ENCODE data around the gene AHDC1.
"Not testable (repeated sequence)": the region's sequence is repeated elsewhere in the genome, so short reads cannot be mapped to it uniquely, and the experiment has no call there.

AHDC1 gene

GRCh38 chr1:27643600-27644368 is 39.8 kb upstream of the AHDC1 start:
- TF ChIP-seq CTCF (IDR thresholded peaks at IDR 0.05; ENCODE audit: insufficient read depth, low read length, missing control alignments): peak; percentile 79
- H3K4me3 ChIP-seq (ENCODE audit: low read depth, low read length): no peak overlapping the region
- DNase-seq (ENCODE audit: low read depth, low spot score): no peak
- ChIA-PET POLR2A (no interaction called here), CTCF (interaction anchor here (0.6 to 2.1 kb wide), 16 partner anchors 9 to 87 kb away, joined by 3 to 36 read pairs (median 4); partner anchors contain the start of genes FAM76A and IFI6)

GRCh38 chr1:27640514-27640913 is 36.6 kb upstream of the AHDC1 start:
- DNase-seq (ENCODE audit: low read depth, low spot score); POLR2A ChIA-PET; H3K4me3 ChIP-seq (ENCODE audit: low read depth, low read length): not testable (repeated sequence)
- CTCF ChIA-PET: interaction anchor here (0.9 to 3.1 kb wide), 9 partner anchors 9 to 35 kb away, joined by 3 to 13 read pairs (median 5); no protein-coding TSS in a partner anchor

GRCh38 chr1:27638805-27639204 is 34.9 kb upstream of the AHDC1 start:
- DNase-seq (ENCODE audit: low read depth, low spot score): no peak
- CTCF ChIA-PET: interaction anchor here (0.8 to 3.1 kb wide), 5 partner anchors 11 to 32 kb away, joined by 3 to 12 read pairs (median 5); no protein-coding TSS in a partner anchor
- no peak overlapping the region for H3K4me3 ChIP-seq (ENCODE audit: low read depth, low read length)

GRCh38 chr1:27638047-27638734 is 34.2 kb upstream of the AHDC1 start:
- H3K4me3 ChIP-seq (ENCODE audit: low read depth, low read length): no peak overlapping the region
- ChIA-PET CTCF (interaction anchor here (0.7 to 3.1 kb wide), 6 partner anchors 11 to 32 kb away, joined by 3 to 12 read pairs (median 4); no protein-coding TSS in a partner anchor), POLR2A (no interaction called here)
- DNase-seq (ENCODE audit: low read depth, low spot score): no peak
- no peak for TF ChIP-seq CTCF (IDR thresholded peaks at IDR 0.05; ENCODE audit: insufficient read depth, low read length, missing control alignments)

More at GRCh38 chr1:27638805-27639204, 34.9 kb upstream of the AHDC1 start:
- POLR2A ChIA-PET: no interaction called here
- no peak for TF ChIP-seq CTCF (IDR thresholded peaks at IDR 0.05; ENCODE audit: insufficient read depth, low read length, missing control alignments)

GRCh38 chr1:27635396-27636142 is 31.6 kb upstream of the AHDC1 start:
- POLR2A ChIA-PET: no interaction called here
- no peak for TF ChIP-seq CTCF (IDR thresholded peaks at IDR 0.05; ENCODE audit: insufficient read depth, low read length, missing control alignments)
- no peak for DNase-seq (ENCODE audit: low read depth, low spot score)
- H3K4me3 ChIP-seq (ENCODE audit: low read depth, low read length): no peak overlapping the region
- CTCF ChIA-PET: no interaction called here

- H3K4me3 ChIP-seq (ENCODE audit: low read depth, low read length): peak within 1 kb of the TSS; percentile 37
- no peak for DNase-seq (ENCODE audit: low read depth, low spot score)
- ChIA-PET CTCF (no interaction called here), POLR2A (no interaction called here)
- TF ChIP-seq CTCF (IDR thresholded peaks at IDR 0.05; ENCODE audit: insufficient read depth, low read length, missing control alignments): no peak
Observed at GRCh38 chr1:27634985-27635367, 31.0 kb upstream of the AHDC1 start, which contains the start of gene FGR. FGR (minus strand) TSS chr1:27635185; CDS start chr1:27623916, 11,269 bp downstream.
